HL-60 (cell line): ENCODE data around the gene CCDC40.

Experiments
- DNase-seq, 2 experiments: peaks; one replicate each; pipeline ENCODE4 v3.0.0-alpha.2; 2010 to 2020; ENCODE audit warnings: low read depth in 1 of 2, low spot score in 1 of 2
- H3K27ac ChIP-seq: fragments of 250-450 bp; sonication (Bioruptor Pico); replicated peaks from 2 replicates; pipeline ENCODE4 v1.5.1; 2020; ENCODE audit warnings: mild to moderate bottlenecking, moderate library complexity
- H3K27me3 ChIP-seq: fragments of 250-450 bp; sonication (Bioruptor Pico); 2 replicates; pipeline ENCODE4 v1.5.1; 2021; ENCODE audit warnings: mild to moderate bottlenecking, moderate library complexity; ENCODE audit not compliant: insufficient read depth, poor library complexity, severe bottlenecking
- H3K4me3 ChIP-seq: replicated peaks from 2 replicates; pipeline ENCODE4 v1.5.1; 2011; ENCODE audit warnings: mild to moderate bottlenecking, control low read depth, low read length; ENCODE audit not compliant: insufficient read depth
- CTCF ChIP-seq: IDR thresholded peaks from one replicate; pipeline ENCODE4 v1.5.1; 2011; ENCODE audit warnings: low read length, control low read depth, inconsistent platforms; ENCODE audit not compliant: insufficient read depth
- GABPA ChIP-seq: IDR thresholded peaks from 2 replicates; pipeline ENCODE4 v1.6.1; 2012; ENCODE audit warnings: low read depth
- POLR2AphosphoS5 ChIP-seq: IDR thresholded peaks from 2 replicates; pipeline ENCODE4 v1.6.1; 2012; ENCODE audit warnings: low read depth
- REST ChIP-seq: IDR thresholded peaks from 2 replicates; pipeline ENCODE4 v1.6.1; 2012; ENCODE audit warnings: low read depth; ENCODE audit not compliant: insufficient replicate concordance
- SPI1 ChIP-seq: IDR thresholded peaks from 2 replicates; pipeline ENCODE4 v1.6.1; 2012; ENCODE audit warnings: low read depth, mild to moderate bottlenecking, borderline replicate concordance

Gene CCDC40

GRCh38 chr17:80110447-80110812 lies 74.0 kb downstream of the CCDC40 start:
- H3K27me3 ChIP-seq: peaks cover 10% of the 10 kb centered on the region
- TF ChIP-seq SPI1 (no peak), REST (no peak), CTCF (no peak), GABPA (no peak), POLR2AphosphoS5 (no peak)
- H3K4me3 ChIP-seq: no peak overlapping the region
- DNase-seq: no peak
- no peak overlapping the region for H3K27ac ChIP-seq

GRCh38 chr17:80110927-80111701 lies 74.7 kb downstream of the CCDC40 start:
- DNase-seq: no peak
- Histone ChIP-seq H3K4me3 (no peak overlapping the region), H3K27ac (no peak overlapping the region), H3K27me3 (peaks cover 3% of the 10 kb centered on the region)
- TF ChIP-seq SPI1 (no peak), REST (no peak), CTCF (no peak), GABPA (no peak), POLR2AphosphoS5 (no peak)

- no peak for TF ChIP-seq CTCF
- TF ChIP-seq POLR2AphosphoS5: no peak
- no peak for TF ChIP-seq GABPA
- TF ChIP-seq SPI1: no peak
- TF ChIP-seq REST: no peak
- Histone ChIP-seq H3K27me3 (no peaks in the 10 kb centered on the region), H3K4me3 (no peak overlapping the region), H3K27ac (no peak overlapping the region)
- DNase-seq: no peak
Observed at GRCh38 chr17:80111702-80112470, 75.4 kb downstream of the CCDC40 start.
